Uterus (tissue), 2 donors: ENCODE data around the gene GNLY.

Experiments used
- CTCF ChIP-seq, 4 experiments: fragments of 200-600 bp in 2 of 4; fragments of 450-650 bp in 2 of 4; sonication (generic) in 2 of 4; IDR thresholded peaks; one replicate each; pipeline ENCODE4 v1.5.1; 2016 to 2019; ENCODE audit warnings: antibody characterized with exemption in 4 of 4, mild to moderate bottlenecking in 2 of 4, moderate library complexity in 1 of 4
- POLR2A ChIP-seq, 2 donors: fragments of 450-650 bp; IDR thresholded peaks; one replicate each; pipeline ENCODE4 v1.6.1; 2016; ENCODE audit warnings: antibody characterized with exemption in 2 of 2, mild to moderate bottlenecking in 1 of 2, moderate library complexity in 1 of 2

- TF ChIP-seq CTCF (IDR thresholded peaks at IDR 0.05) (no peak), POLR2A (IDR thresholded peaks at IDR 0.05) (no peak)
Observed at GRCh38 chr2:85724731-85725181, 30.6 kb downstream of the GNLY start.
